ENCODE data around the gene CTXND2.
A peak's percentile ranks its signal among the peaks of the same experiment; 100 is the strongest.

The CTXND2 gene

DNA sequence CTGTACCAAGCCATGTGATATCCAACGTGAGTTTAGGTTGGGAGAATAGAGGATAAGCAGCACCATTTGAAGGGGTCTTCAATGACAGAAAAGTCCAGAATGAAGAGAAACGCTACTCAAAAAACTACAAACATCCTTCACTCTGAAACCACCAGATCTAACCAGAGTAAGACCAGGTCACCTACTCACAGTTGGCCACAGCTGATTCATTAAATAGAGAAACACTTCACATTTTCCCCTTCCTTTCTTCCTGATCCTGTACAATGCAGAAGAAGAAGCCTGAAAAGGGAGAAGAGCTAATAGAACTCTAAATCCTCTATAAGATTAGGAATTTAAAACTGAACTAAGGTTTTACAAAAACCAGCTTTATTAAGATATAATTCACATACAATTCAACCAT, 19.9 kb downstream of the CTXND2 start:
- CTCF ChIA-PET = no interaction called here
- POLR2A ChIA-PET (ENCODE audit: low non-redundant PET) = no interaction called here
- no peak overlapping the region for H3K27ac ChIP-seq
- no peak for DNase-seq (ENCODE audit: low spot score)
- TF ChIP-seq, protein P1, sequence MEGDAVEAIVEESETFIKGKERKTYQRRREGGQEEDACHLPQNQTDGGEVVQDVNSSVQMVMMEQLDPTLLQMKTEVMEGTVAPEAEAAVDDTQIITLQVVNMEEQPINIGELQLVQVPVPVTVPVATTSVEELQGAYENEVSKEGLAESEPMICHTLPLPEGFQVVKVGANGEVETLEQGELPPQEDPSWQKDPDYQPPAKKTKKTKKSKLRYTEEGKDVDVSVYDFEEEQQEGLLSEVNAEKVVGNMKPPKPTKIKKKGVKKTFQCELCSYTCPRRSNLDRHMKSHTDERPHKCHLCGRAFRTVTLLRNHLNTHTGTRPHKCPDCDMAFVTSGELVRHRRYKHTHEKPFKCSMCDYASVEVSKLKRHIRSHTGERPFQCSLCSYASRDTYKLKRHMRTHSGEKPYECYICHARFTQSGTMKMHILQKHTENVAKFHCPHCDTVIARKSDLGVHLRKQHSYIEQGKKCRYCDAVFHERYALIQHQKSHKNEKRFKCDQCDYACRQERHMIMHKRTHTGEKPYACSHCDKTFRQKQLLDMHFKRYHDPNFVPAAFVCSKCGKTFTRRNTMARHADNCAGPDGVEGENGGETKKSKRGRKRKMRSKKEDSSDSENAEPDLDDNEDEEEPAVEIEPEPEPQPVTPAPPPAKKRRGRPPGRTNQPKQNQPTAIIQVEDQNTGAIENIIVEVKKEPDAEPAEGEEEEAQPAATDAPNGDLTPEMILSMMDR (conservative IDR thresholded peaks at IDR 0.05; ENCODE audit: low read depth) = no peak

DNA sequence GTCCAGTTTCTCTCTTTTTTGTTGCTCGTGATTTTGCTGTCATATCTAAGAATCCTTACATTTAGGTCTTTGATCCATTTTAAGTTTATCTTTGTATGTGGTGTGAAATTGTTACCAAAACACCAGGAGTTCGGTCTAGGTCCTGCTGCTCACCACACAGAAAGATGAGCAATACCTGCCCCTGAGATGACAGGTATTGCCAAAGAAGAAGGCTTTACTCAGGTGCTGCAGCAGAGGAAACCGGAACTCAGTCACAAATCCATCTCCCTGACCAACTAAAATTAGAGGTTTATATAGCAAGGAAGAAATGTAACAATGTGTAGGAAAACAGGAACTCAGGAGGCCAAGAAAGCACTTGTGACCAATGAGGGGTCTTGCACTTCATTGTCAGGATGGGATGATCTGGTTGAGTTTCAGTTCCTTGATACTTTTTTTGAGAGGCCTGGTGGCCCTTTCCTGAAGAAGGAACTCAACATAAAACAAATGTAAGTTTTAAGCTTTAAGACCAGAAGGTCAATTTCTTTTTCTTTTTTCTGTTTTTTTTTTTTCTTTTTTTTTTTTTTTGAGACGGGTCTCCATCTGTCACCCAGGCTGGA, 22.7 kb downstream of the CTXND2 start:
- POLR2A ChIA-PET (ENCODE audit: low non-redundant PET) = no interaction called here
- TF ChIP-seq, protein P1 (conservative IDR thresholded peaks at IDR 0.05; ENCODE audit: low read depth) = no peak
- H3K27ac ChIP-seq = no peak overlapping the region
- CTCF ChIA-PET = interaction anchor here (0.6 to 0.7 kb wide), 2 partner anchors 15 to 225 kb away, joined by 3 read pairs; no protein-coding TSS in a partner anchor
- no peak for DNase-seq (ENCODE audit: low spot score)

DNA sequence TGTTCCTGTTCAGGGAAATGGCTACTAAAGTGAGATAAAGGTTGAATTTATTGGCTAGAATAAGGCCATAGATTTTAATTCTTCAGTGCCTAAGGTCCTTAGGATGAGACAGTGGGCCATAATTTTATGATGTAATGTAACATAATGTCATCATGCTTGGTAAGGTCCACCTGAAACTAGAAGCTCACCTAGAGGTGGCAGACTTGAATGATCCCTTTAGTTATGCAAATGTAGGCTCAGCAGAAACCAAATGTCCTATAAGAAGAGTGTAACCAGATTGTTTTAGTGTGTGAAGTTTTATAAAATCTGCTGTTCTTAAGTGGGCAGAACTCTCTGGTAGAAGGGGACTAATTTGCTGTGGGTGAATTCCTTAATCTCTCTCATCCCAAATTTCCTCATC, 25.7 kb downstream of the CTXND2 start:
- CTCF ChIA-PET = interaction anchor here (0.6 to 0.9 kb wide), 3 partner anchors 9 to 10 kb away, joined by 3 read pairs; no protein-coding TSS in a partner anchor
- DNase-seq (ENCODE audit: low spot score) = no peak
- no peak overlapping the region for H3K27ac ChIP-seq
- POLR2A ChIA-PET (ENCODE audit: low non-redundant PET) = no interaction called here
- TF ChIP-seq, protein P1 (conservative IDR thresholded peaks at IDR 0.05; ENCODE audit: low read depth) = no peak

DNA sequence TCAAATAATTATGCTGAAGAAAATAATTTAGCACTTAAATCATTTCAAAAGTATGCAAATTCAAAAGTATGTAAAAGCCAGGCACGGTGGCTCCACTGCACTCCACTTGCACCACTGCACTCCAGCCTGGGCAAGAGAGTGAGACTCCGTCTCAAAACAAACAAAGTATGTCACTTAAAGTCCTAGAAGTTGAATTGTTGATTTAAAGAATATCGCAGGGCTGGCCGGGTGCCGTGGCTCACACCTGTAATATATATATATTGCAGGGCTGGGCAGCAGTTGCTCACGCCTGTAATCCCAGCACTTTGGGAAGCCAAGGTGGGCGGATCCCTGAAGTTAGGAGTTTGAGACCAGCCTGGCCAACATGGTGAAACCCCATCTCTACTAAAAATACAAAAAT, 30.5 kb downstream of the CTXND2 start:
- TF ChIP-seq, protein P1 (conservative IDR thresholded peaks at IDR 0.05; ENCODE audit: low read depth) = no peak
- no peak overlapping the region for H3K27ac ChIP-seq
- no peak for DNase-seq (ENCODE audit: low spot score)
- ChIA-PET POLR2A (ENCODE audit: low non-redundant PET) (no interaction called here), CTCF (no interaction called here)

DNA sequence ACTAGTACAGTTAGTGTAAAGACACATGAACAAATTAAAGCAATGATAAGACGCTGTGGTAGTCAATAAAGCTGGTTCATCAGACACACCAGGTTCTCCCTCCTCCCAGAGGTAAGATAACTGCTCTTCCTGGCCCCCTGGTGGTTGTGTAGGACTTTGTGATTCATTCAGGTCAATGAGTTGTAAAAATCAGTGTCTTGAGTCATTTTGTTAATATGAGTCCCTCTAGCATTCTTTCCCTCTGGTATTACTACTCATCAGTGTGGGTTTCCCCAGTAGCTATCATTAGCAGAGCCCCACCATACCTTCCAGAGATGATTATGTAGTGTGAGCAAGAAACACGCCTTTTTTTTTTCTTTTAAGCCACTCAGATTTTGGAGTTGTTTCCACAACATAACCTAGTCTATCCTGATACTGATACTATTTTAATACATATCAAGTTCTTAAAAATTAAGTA, 35.6 kb downstream of the CTXND2 start:
- TF ChIP-seq, protein P1 (conservative IDR thresholded peaks at IDR 0.05; ENCODE audit: low read depth) = peak; percentile 84
- ChIA-PET POLR2A (ENCODE audit: low non-redundant PET) (no interaction called here), CTCF (interaction anchor here (0.6 to 1.6 kb wide), 10 partner anchors 10 to 362 kb away, joined by 3 to 5 read pairs (median 3); no protein-coding TSS in a partner anchor)
- DNase-seq (ENCODE audit: low spot score) = peak; percentile 86
- H3K27ac ChIP-seq = peak overlapping the region; percentile 57

DNA sequence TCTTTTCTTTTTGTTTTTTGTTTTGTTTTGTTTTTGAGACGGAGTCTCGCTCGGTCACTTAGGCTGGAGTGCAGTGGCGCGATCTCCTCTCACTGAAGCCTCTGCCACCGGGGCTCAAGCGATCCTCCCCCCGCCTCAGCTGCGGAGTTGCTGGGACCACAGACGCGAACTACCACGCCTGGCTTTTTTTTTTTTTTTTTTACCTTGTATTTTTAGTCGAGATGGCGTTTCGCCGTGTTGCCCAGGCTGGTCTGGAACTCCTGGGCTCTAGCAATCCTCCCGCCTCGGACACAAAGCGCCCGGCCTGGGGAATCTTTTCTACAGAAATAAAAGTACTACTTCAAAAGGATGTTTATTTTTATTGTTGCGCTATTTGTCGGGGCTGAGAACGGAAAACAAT, 38.1 kb downstream of the CTXND2 start:
- no peak for DNase-seq (ENCODE audit: low spot score)
- ChIA-PET POLR2A (ENCODE audit: low non-redundant PET) (interaction anchor here (0.7 kb wide), 1 partner anchor 104 kb away, joined by 18 read pairs; no protein-coding TSS in a partner anchor), CTCF (no interaction called here)
- TF ChIP-seq, protein P1 (conservative IDR thresholded peaks at IDR 0.05; ENCODE audit: low read depth) = no peak
- H3K27ac ChIP-seq = peak overlapping the region; percentile 89

Measured in RWPE1 (cell line).